Stomach (tissue), 9 donors: ENCODE measurements around the gene ACTR10. TPM values are rescaled to one million over a fixed set of nuclear protein-coding genes. Genes with fewer than 3 reads are reported as not detected.
A peak's percentile ranks its signal among the peaks of the same experiment; 100 is the strongest.

Experiments
- DNase-seq, 2 donors: peaks; one replicate each; pipeline versions ENCODE4 v3.0.0 to v3.0.0-alpha.2; 2013 to 2019
- H3K27ac ChIP-seq, 5 donors: fragments of 200-600 bp in 4 of 5; sonication (generic) in 4 of 5; one replicate each; pipeline ENCODE4 v1.5.1; 2013 to 2019; ENCODE audit warnings: mild to moderate bottlenecking in 1 of 5, moderate library complexity in 1 of 5
- H3K27me3 ChIP-seq, 3 donors: fragments of 200-600 bp; sonication (generic); one replicate each; pipeline ENCODE4 v1.5.1; 2017 to 2019; ENCODE audit warnings: mixed run types in 1 of 3
- H3K36me3 ChIP-seq, 4 donors: fragments of 200-600 bp; sonication (generic); 1 replicate in 3 of 4; 2 replicates in 1 of 4; pipeline ENCODE4 v1.5.1; 2016 to 2019
- H3K4me1 ChIP-seq, 4 donors: fragments of 200-600 bp; sonication (generic); one replicate each; pipeline ENCODE4 v1.5.1; 2016 to 2019
- H3K4me3 ChIP-seq, 4 donors: fragments of 200-600 bp; sonication (generic) in 3 of 4; one replicate each; pipeline ENCODE4 v1.5.1; 2016 to 2019; ENCODE audit warnings: mild to moderate bottlenecking in 1 of 4
- H3K9me3 ChIP-seq, 4 donors: fragments of 200-600 bp; sonication (generic); one replicate each; pipeline ENCODE4 v1.5.1; 2016 to 2019
- EP300 ChIP-seq: sonication (generic); formaldehyde crosslinking; IDR thresholded peaks from one replicate; pipeline ENCODE4 v1.6.1; 2017; ENCODE audit warnings: antibody characterized with exemption
- POLR2A ChIP-seq, 4 donors: fragments of 450-650 bp; IDR thresholded peaks; one replicate each; pipeline ENCODE4 v1.6.1; 2016; ENCODE audit warnings: antibody characterized with exemption in 4 of 4, control low read depth in 2 of 4, mild to moderate bottlenecking in 1 of 4, moderate library complexity in 1 of 4
- POLR2AphosphoS5 ChIP-seq, 3 donors: sonication (generic); formaldehyde crosslinking; IDR thresholded peaks; one replicate each; pipeline ENCODE4 v1.6.1; 2016; ENCODE audit warnings: antibody characterized with exemption in 3 of 3
- WGBS, 5 donors: extraction: QIAGEN DNeasy Blood & Tissue Kit in 3 of 5; methylation state at CpG; one replicate each; pipeline versions ENCODE4 v1.1.5 to v1.1.7; 2013 to 2018; 5-methylcytosine and 5-hydroxymethylcytosine counted together
- intact Hi-C: fragments of 100-400 bp; cut with DNase I; formaldehyde crosslinking; loops from one replicate; pipeline ENCODE4 v1.15.1; 2023; ENCODE audit warnings: low total_unique reads
- polyA plus RNA-seq, 3 donors: library from polyadenylated mRNA; stranded (reverse); fragments of 200-250 nt; gene quantifications; one replicate each; pipeline ENCODE4 v1.2.3, GENCODE V29; 2013
- total RNA-seq, 5 donors: library from RNA; depleted of rRNA; stranded (reverse); fragments of >200 nt; gene quantifications; one replicate each; pipeline versions ENCODE4 v1.1.0 to v1.2.3, GENCODE V29; 2014 to 2016
- TF ChIP-seq, protein P1 (sequence below), 7 experiments: fragments of 450-650 bp in 4 of 7; fragments of 200-600 bp in 3 of 7; sonication (generic) in 3 of 7; IDR thresholded peaks; one replicate each; pipeline ENCODE4 v1.5.1; 2016 to 2019; ENCODE audit warnings: antibody characterized with exemption in 7 of 7, control low read depth in 2 of 7, mild to moderate bottlenecking in 1 of 7
- donor health status: healthy with polysubstance abuse.
- donor health status: Bipolar disorder and iron deficiency.
- donor health status: healthy.

Gene ACTR10
- total and polyA plus RNA-seq, 8 donors = 7.5 to 90.5 (median 55.3) TPM

DNA sequence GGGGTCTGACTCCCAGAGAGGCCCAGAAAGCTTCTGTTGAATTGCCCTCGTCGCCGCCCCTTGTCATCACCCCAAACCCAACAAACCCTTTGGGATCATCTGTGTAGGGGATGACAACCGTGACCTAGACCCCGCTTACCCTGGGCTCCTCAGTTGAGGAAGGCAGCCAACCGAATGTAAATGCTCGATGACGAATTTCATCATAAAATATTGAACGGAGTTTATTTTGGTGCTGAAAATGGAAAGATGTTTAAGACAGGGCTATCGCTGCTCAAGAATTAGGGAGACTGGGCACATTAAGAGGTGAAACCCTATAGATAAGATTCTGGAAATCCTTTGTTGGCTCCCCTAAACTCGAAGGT is 512 bp downstream of the ACTR10 start:
- no peak for DNase-seq
- peaks cover 12 to 30% (median 24%) of the 10 kb centered on the region in 4 donors for H3K4me1 ChIP-seq

DNA sequence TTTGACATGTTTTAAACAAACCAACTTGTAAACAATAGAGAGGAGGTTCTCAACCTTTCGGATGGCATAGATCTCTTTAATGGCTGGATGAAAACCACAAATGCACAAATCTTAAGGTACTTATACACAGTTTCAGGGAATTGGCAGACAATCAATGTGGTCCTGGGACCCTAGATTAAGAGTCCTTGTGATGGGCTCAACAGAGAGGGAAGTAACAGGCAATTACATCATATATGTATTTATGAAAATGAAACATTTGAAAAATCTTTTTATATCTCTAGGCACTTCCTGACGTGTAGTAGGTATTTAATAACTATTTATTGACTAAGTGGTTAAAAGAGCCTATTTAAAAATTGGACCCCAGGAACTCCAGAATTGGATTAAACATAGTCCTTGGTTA is 897 bp downstream of the ACTR10 start:
- H3K27me3 ChIP-seq = no peaks in the 10 kb centered on the region
- TF ChIP-seq POLR2AphosphoS5 (IDR thresholded peaks at IDR 0.05) (no peak), EP300 (no peak), POLR2A (IDR thresholded peaks at IDR 0.05) (no peak)
- TF ChIP-seq, protein P1, sequence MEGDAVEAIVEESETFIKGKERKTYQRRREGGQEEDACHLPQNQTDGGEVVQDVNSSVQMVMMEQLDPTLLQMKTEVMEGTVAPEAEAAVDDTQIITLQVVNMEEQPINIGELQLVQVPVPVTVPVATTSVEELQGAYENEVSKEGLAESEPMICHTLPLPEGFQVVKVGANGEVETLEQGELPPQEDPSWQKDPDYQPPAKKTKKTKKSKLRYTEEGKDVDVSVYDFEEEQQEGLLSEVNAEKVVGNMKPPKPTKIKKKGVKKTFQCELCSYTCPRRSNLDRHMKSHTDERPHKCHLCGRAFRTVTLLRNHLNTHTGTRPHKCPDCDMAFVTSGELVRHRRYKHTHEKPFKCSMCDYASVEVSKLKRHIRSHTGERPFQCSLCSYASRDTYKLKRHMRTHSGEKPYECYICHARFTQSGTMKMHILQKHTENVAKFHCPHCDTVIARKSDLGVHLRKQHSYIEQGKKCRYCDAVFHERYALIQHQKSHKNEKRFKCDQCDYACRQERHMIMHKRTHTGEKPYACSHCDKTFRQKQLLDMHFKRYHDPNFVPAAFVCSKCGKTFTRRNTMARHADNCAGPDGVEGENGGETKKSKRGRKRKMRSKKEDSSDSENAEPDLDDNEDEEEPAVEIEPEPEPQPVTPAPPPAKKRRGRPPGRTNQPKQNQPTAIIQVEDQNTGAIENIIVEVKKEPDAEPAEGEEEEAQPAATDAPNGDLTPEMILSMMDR (IDR thresholded peaks at IDR 0.05) = no peak
- H3K27ac ChIP-seq = peak overlapping the region in 4 of 5 donors; percentile 91 to 95 (median 94)
- H3K4me3 ChIP-seq = peak overlapping the region; percentile 67 to 87 (median 82)
- peaks cover 12 to 30% (median 24%) of the 10 kb centered on the region in 4 donors for H3K4me1 ChIP-seq
- no peaks in the 10 kb centered on the region for H3K9me3 ChIP-seq
- intact Hi-C loops = no loop called here
- peak in 1 of 2 donors; percentile 33 for DNase-seq
- WGBS, 5 donors = 0 to 3% (median 1%) methylated on average over 2 of the region's 2 CpGs
- peaks cover 0 to 33% (median 28%) of the 10 kb centered on the region in 4 donors for H3K36me3 ChIP-seq

More for the DNA sequence above, 512 bp downstream of the ACTR10 start:
- no peak for TF ChIP-seq EP300
- TF ChIP-seq POLR2A (IDR thresholded peaks at IDR 0.05) = no peak
- TF ChIP-seq POLR2AphosphoS5 (IDR thresholded peaks at IDR 0.05) = no peak
- TF ChIP-seq, protein P1 (IDR thresholded peaks at IDR 0.05) = no peak
- 0 to 1% (median 0%) methylated on average over 11 of the region's 11 CpGs for WGBS, 5 donors
- Histone ChIP-seq H3K27me3 (no peaks in the 10 kb centered on the region), H3K27ac (peak overlapping the region; percentile 91 to 98 (median 94)), H3K9me3 (no peaks in the 10 kb centered on the region), H3K36me3 (peaks cover 0 to 29% (median 26%) of the 10 kb centered on the region in 4 donors), H3K4me3 (peak overlapping the region; percentile 67 to 87 (median 82))
- intact Hi-C loops = no loop called here

DNA sequence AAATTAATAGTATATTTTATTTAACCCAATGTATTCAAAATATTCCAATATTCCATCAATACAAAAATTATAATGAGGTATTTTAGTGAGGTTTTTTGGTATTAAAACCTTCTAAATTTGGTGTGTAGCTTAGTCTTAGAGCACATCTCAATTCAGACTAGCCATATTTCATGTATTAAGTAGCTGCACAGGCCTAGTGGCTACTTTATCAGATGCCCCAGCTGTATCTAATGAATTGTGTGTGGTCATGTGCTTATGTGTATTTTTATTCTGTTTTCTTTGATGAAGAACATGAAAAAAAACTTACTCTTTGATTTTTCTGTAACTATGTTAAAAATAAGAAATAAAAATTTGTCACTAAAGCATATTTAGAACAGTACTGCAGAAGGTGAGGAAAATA is 13.2 kb downstream of the ACTR10 start:
- DNase-seq = no peak
- no peak overlapping the region for H3K4me3 ChIP-seq
- no peak overlapping the region for H3K27ac ChIP-seq
- intact Hi-C loops = no loop called here
- H3K4me1 ChIP-seq = no peaks in the 10 kb centered on the region
- no peak for TF ChIP-seq POLR2AphosphoS5 (IDR thresholded peaks at IDR 0.05)
- no peak for TF ChIP-seq EP300
- TF ChIP-seq, protein P1 (IDR thresholded peaks at IDR 0.05) = no peak
- no peak for TF ChIP-seq POLR2A (IDR thresholded peaks at IDR 0.05)
- peaks cover 18 to 100% (median 93%) of the 10 kb centered on the region in 4 donors for H3K36me3 ChIP-seq
- H3K9me3 ChIP-seq = no peaks in the 10 kb centered on the region
- no peaks in the 10 kb centered on the region for H3K27me3 ChIP-seq

DNA sequence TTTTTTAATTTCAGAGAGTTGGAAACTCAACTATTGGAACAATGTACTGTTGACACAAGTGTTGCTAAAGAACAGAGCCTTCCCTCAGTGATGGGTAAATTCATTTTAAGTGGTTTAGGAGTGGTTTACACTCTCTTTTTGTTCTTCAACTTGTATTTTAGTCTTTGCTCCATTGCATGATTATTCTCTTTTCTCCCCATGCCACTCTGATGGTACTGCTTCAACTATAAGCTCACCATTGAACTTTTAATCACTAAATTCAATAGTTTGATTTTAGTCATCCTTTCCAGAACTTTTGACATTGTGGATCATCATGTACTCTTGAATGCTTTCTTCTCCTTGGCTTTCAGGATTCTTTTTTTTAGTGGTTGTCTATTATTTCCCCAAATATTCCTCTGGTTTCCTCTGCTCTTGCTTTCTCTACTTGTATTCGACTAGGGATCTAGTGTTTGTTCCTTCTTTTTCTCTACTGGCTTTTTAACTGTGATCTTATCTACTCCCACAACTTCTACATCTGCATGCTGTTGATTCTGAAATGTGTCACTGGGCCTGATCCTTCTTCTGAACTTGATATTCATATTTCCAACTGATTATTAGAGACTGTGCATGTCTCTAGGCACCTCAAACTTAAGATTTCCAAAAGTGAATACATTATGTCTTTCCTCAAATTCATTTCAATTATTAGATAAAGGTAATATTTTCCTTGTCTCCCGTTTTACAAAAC is 15.4 kb downstream of the ACTR10 start:
- no peaks in the 10 kb centered on the region for H3K9me3 ChIP-seq
- TF ChIP-seq EP300 = no peak
- no peak for TF ChIP-seq POLR2AphosphoS5 (IDR thresholded peaks at IDR 0.05)
- no peak for TF ChIP-seq POLR2A (IDR thresholded peaks at IDR 0.05)
- TF ChIP-seq, protein P1 (IDR thresholded peaks at IDR 0.05) = no peak
- intact Hi-C loops = no loop called here
- WGBS, 5 donors = 83 to 93% (median 91%) methylated on average over 2 of the region's 2 CpGs
- peaks cover 18 to 94% (median 83%) of the 10 kb centered on the region in 4 donors for H3K36me3 ChIP-seq
- DNase-seq = no peak
- H3K4me1 ChIP-seq = no peaks in the 10 kb centered on the region
- no peak overlapping the region for H3K27ac ChIP-seq
- no peak overlapping the region for H3K4me3 ChIP-seq
- no peaks in the 10 kb centered on the region for H3K27me3 ChIP-seq
